BJ (cell line): Measurements from ENCODE around the gene GOLPH3. TPM values are rescaled to one million over a fixed set of nuclear protein-coding genes. Genes with fewer than 3 reads are reported as not detected.

Experiments
- CTCF ChIA-PET: fragments of 350-600 bp; formaldehyde crosslinking; extraction: SDS; loops from one replicate; lab custom pipeline; 2021; ENCODE audit warnings: antibody characterized with exemption, inconsistent platforms; lab: Yijun Ruan, JAX
- POLR2A ChIA-PET: fragments of 300-600 bp; sonication (Branson Sonifier 250); formaldehyde crosslinking; extraction: SDS; loops from one replicate; lab custom pipeline; 2021; ENCODE audit warnings: antibody characterized with exemption; lab: Charles Lee
- DNase-seq: peaks from one replicate; pipeline ENCODE4 v3.0.0-alpha.2; 2011; ENCODE audit warnings: low read depth
- H3K27me3 ChIP-seq: 2 replicates; pipeline ENCODE4 v1.6.0; 2011; ENCODE audit warnings: low read length; ENCODE audit not compliant: control insufficient read depth, insufficient read depth
- H3K36me3 ChIP-seq: 2 replicates; pipeline ENCODE4 v1.5.1; 2011; ENCODE audit warnings: low read length; ENCODE audit not compliant: control insufficient read depth, insufficient read depth
- H3K4me3 ChIP-seq: 2 replicates; pipeline ENCODE4 v1.5.1; 2011; ENCODE audit warnings: low read depth, mild to moderate bottlenecking, control low read depth, low read length
- CTCF ChIP-seq: IDR thresholded peaks from 2 replicates; pipeline ENCODE4 v1.5.1; 2011; ENCODE audit warnings: low read depth, mild to moderate bottlenecking, control low read depth, inconsistent platforms, low read length, moderate library complexity; ENCODE audit not compliant: insufficient read depth
- polyA plus RNA-seq: library from polyadenylated mRNA; depleted of rRNA; stranded (reverse); fragments of >200 nt; gene quantifications from 2 replicates; pipeline ENCODE4 v1.2.3, GENCODE V29; 2011

The GOLPH3 gene
- polyA plus RNA-seq, 1 experiment, result 53.9 TPM

GRCh38 chr5:32155211-32155610, 18.9 kb downstream of the GOLPH3 start:
- POLR2A ChIA-PET, result no interaction called here
- Histone ChIP-seq H3K4me3 (no peak overlapping the region), H3K36me3 (peaks cover 1% of the 10 kb centered on the region), H3K27me3 (no peaks in the 10 kb centered on the region)
- TF ChIP-seq CTCF, result no peak
- CTCF ChIA-PET, result interaction anchor here (0.6 to 1.0 kb wide), 2 partner anchors 15 to 78 kb away, joined by 3 to 4 read pairs; no protein-coding TSS in a partner anchor
- no peak for DNase-seq

- ChIA-PET CTCF (no interaction called here), POLR2A (no interaction called here)
- TF ChIP-seq CTCF, result no peak
- H3K4me3 ChIP-seq, result no peak overlapping the region
- no peaks in the 10 kb centered on the region for H3K27me3 ChIP-seq
- no peak for DNase-seq
- peaks cover 1% of the 10 kb centered on the region for H3K36me3 ChIP-seq
These were observed 20.4 kb downstream of the GOLPH3 start for GRCh38 chr5:32153723-32154122.

GRCh38 chr5:32151198-32151597, 22.9 kb downstream of the GOLPH3 start:
- no peak for DNase-seq
- TF ChIP-seq CTCF, result no peak
- POLR2A ChIA-PET, result interaction anchor here (0.6 kb wide), 1 partner anchor 598 kb away, joined by 4 read pairs; no protein-coding TSS in a partner anchor
- H3K36me3 ChIP-seq, result no peaks in the 10 kb centered on the region; the same call in 1 of the 2 replicates
- no peaks in the 10 kb centered on the region for H3K27me3 ChIP-seq
- no peak overlapping the region for H3K4me3 ChIP-seq
- CTCF ChIA-PET, result no interaction called here

GRCh38 chr5:32150366-32150765, 23.8 kb downstream of the GOLPH3 start:
- DNase-seq, result no peak
- TF ChIP-seq CTCF, result no peak
- Histone ChIP-seq H3K27me3 (no peaks in the 10 kb centered on the region), H3K36me3 (no peaks in the 10 kb centered on the region), H3K4me3 (no peak overlapping the region)
- CTCF ChIA-PET, result interaction anchor here (0.5 kb wide), 1 partner anchor 1033 kb away, joined by 3 read pairs; no protein-coding TSS in a partner anchor
- POLR2A ChIA-PET, result interaction anchor here (0.6 kb wide), 1 partner anchor 40 kb away, joined by 7 read pairs; no protein-coding TSS in a partner anchor

GRCh38 chr5:32147959-32148358, 26.2 kb downstream of the GOLPH3 start:
- TF ChIP-seq CTCF, result no peak
- no peaks in the 10 kb centered on the region for H3K36me3 ChIP-seq
- CTCF ChIA-PET, result no interaction called here
- POLR2A ChIA-PET, result no interaction called here
- no peaks in the 10 kb centered on the region for H3K27me3 ChIP-seq
- H3K4me3 ChIP-seq, result no peak overlapping the region
- no peak for DNase-seq
